HepG2 (cell line): ENCODE measurements around the gene RNF213. TPM values are rescaled to one million over a fixed set of nuclear protein-coding genes. Genes with fewer than 3 reads are reported as not detected.

Experiments
- ARID3A ChIP-seq: IDR thresholded peaks from 2 replicates; pipeline ENCODE4 v1.6.1; 2012; ENCODE audit warnings: low read depth, low read length, improper control_type of control experiment
- ARID5B ChIP-seq: IDR thresholded peaks from 2 replicates; pipeline ENCODE4 v1.4.0; 2020; ENCODE audit warnings: mild to moderate bottlenecking, missing genetic modification reagents
- ASH2L ChIP-seq: fragments of 300-600, 200-600 bp; sonication (generic); IDR thresholded peaks from 2 replicates; pipeline ENCODE4 v1.7.0; 2017; ENCODE audit warnings: low read depth, mild to moderate bottlenecking, moderate library complexity, mixed read lengths, low read length; ENCODE audit not compliant: insufficient read length
- CREBL2 ChIP-seq: sonication (generic); formaldehyde crosslinking; IDR thresholded peaks from 2 replicates; pipeline ENCODE4 v1.8.1; 2023; ENCODE audit warnings: missing genetic modification reagents, mild to moderate bottlenecking, borderline replicate concordance
- CTCF ChIP-seq: sonication (generic); formaldehyde crosslinking; IDR thresholded peaks from 2 replicates; pipeline ENCODE4 v1.5.0; 2020; ENCODE audit warnings: mild to moderate bottlenecking, missing genetic modification reagents, moderate library complexity
- FOXC1 ChIP-seq: sonication (generic); formaldehyde crosslinking; IDR thresholded peaks from 2 replicates; pipeline ENCODE4 v1.8.0; 2022; ENCODE audit warnings: mild to moderate bottlenecking, missing genetic modification reagents, borderline replicate concordance
- MAFK ChIP-seq, 2 experiments: IDR thresholded peaks in 1 of 2; conservative IDR thresholded peaks in 1 of 2; 2 replicates each; pipeline ENCODE4 v1.6.1; 2011; ENCODE audit warnings: improper control_type of control experiment in 2 of 2, low read length in 2 of 2
- MTA3 ChIP-seq: sonication (generic); formaldehyde crosslinking; IDR thresholded peaks from 2 replicates; pipeline ENCODE4 v1.4.0; 2020; ENCODE audit warnings: missing genetic modification reagents
- MXD4 ChIP-seq: IDR thresholded peaks from 2 replicates; pipeline ENCODE4 v1.6.1; 2016; ENCODE audit warnings: mild to moderate bottlenecking, missing biosample characterization, missing genetic modification reagents
- MYPOP ChIP-seq: sonication (generic); formaldehyde crosslinking; IDR thresholded peaks from 2 replicates; pipeline ENCODE4 v1.8.1; 2023; ENCODE audit warnings: mild to moderate bottlenecking, moderate library complexity, missing genetic modification reagents
- NFATC3 ChIP-seq: sonication (generic); formaldehyde crosslinking; IDR thresholded peaks from 2 replicates; pipeline ENCODE4 v1.5.1; 2020; ENCODE audit warnings: mild to moderate bottlenecking, missing genetic modification reagents
- PHF5A ChIP-seq: IDR thresholded peaks from one replicate; pipeline ENCODE4 v1.6.1; 2018; ENCODE audit warnings: low read depth, missing genetic modification reagents; ENCODE audit not compliant: unreplicated experiment
- SP4 ChIP-seq: sonication (generic); formaldehyde crosslinking; IDR thresholded peaks from 2 replicates; pipeline ENCODE4 v1.8.1; 2023; ENCODE audit warnings: mild to moderate bottlenecking, missing genetic modification reagents
- TCF7 ChIP-seq: sonication (generic); IDR thresholded peaks from 2 replicates; pipeline ENCODE4 v1.6.1; 2016; ENCODE audit warnings: antibody characterized with exemption, low read depth
- THAP11 ChIP-seq: IDR thresholded peaks from 2 replicates; pipeline ENCODE4 v1.6.1; 2016; ENCODE audit warnings: missing biosample characterization, missing genetic modification reagents
- ZBTB21 ChIP-seq: sonication (generic); formaldehyde crosslinking; IDR thresholded peaks from 2 replicates; pipeline ENCODE4 v1.4.0; 2020; ENCODE audit warnings: missing genetic modification reagents
- ZBTB39 ChIP-seq: sonication (generic); formaldehyde crosslinking; IDR thresholded peaks from 2 replicates; pipeline ENCODE4 v1.5.0; 2020; ENCODE audit warnings: missing genetic modification reagents
- ZNF10 ChIP-seq: sonication (generic); formaldehyde crosslinking; IDR thresholded peaks from 2 replicates; pipeline ENCODE4 v1.4.0; 2020; ENCODE audit warnings: mild to moderate bottlenecking, low read depth, missing genetic modification reagents, borderline replicate concordance
- ZNF570 ChIP-seq: sonication (generic); formaldehyde crosslinking; IDR thresholded peaks from 2 replicates; pipeline ENCODE4 v1.4.0; 2020; ENCODE audit warnings: mild to moderate bottlenecking, missing genetic modification reagents, borderline replicate concordance
- ZNF776 ChIP-seq: sonication (generic); formaldehyde crosslinking; IDR thresholded peaks from 2 replicates; pipeline ENCODE4 v1.4.0; 2020; ENCODE audit warnings: mild to moderate bottlenecking, missing genetic modification reagents
- polyA plus RNA-seq, 8 experiments: library from polyadenylated mRNA; depleted of rRNA in 3 of 8; stranded (reverse) in 7 of 8; unstranded in 1 of 8; fragments of >200 nt; fragmentation: Illumina TruSeq in 4 of 8; extraction: Trizol in 4 of 8; gene quantifications; 2 replicates each; pipeline versions ENCODE4 v1.2.1 to v1.2.3, GENCODE V29; 2011 to 2016; ENCODE audit warnings: low read depth in 4 of 8, missing spikeins in 1 of 8, mixed read lengths in 1 of 8; ENCODE audit not compliant: insufficient read depth in 1 of 8
- total RNA-seq, 5 experiments: library from RNA; depleted of rRNA; stranded (reverse); fragments of >200 nt; fragmentation: Illumina TruSeq; extraction: Trizol; gene quantifications; 2 replicates each; pipeline ENCODE4 v1.2.3, GENCODE V29; 2016; ENCODE audit warnings: low read depth in 1 of 5

The RNF213 gene
- total and polyA plus RNA-seq, 2 of the 13 experiments (the other 11 are each of a cell fraction or from before 2014, with no cell fraction given): 38.6 to 38.7 TPM

- no peak for TF ChIP-seq ARID5B (CRISPR knock-in tag)
- TF ChIP-seq CTCF: peak; percentile 48
- TF ChIP-seq MAFK (conservative IDR thresholded peaks at IDR 0.05 in 1 of 2, IDR thresholded peaks at IDR 0.05 in 1 of 2; ENCODE audit: low read length in 2 of 2): no peak
- TF ChIP-seq ARID3A: no peak
- TF ChIP-seq MYPOP (CRISPR knock-in tag): no peak
- TF ChIP-seq ASH2L: no peak
- no peak for TF ChIP-seq ZNF776 (CRISPR knock-in tag)
- no peak for TF ChIP-seq NFATC3
- no peak for TF ChIP-seq ZBTB39 (CRISPR knock-in tag)
- TF ChIP-seq MXD4 (CRISPR knock-in tag): no peak
- no peak for TF ChIP-seq ZBTB21 (CRISPR knock-in tag)
- TF ChIP-seq CREBL2 (CRISPR knock-in tag): no peak
- no peak for TF ChIP-seq TCF7
- no peak for TF ChIP-seq ZNF570
- no peak for TF ChIP-seq MTA3 (CRISPR knock-in tag)
- no peak for TF ChIP-seq FOXC1 (CRISPR knock-in tag)
- TF ChIP-seq SP4 (CRISPR knock-in tag): no peak
- TF ChIP-seq ZNF10 (CRISPR knock-in tag): no peak
- TF ChIP-seq PHF5A: no peak
- TF ChIP-seq THAP11 (CRISPR knock-in tag): no peak
Measured at GRCh38 chr17:80414508-80414802, 153.8 kb downstream of the RNF213 start (continued).
